ENCODE data around the gene USP5.
"Not testable (repeated sequence)": the region's sequence is repeated elsewhere in the genome, so short reads cannot be mapped to it uniquely, and the experiment has no call there.

Gene USP5

DNA sequence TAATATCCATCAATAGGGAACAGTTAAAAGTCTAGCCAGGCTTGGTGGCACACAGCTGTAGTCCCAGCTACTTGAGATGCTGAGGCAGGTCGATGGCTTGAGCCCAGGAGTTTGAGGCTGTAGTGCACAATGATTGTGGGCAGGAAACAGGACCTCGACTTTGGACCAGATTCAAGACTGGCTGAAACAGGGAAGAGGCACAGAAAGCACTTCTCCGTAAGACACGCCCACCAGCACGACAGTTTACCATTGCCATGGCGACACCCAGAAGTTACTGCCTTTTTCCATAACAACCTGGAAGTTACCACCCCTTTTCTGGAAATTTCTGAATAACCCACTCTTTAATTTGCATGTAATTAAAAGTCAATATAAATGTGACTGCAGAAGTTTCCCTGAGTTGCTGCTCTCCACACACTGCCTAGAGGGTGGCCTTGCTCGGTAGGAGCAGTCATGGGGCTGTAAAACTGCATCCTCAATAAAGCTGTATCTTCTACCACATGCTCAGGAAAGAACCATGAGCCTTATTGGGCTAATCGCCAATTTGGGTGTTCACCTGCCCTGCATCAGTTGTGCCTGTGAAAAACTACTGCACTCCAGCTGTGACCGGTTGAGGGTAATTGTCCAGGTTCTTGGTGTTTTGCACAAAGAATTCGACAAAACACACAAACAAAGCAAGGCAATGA, 48.0 kb downstream of the USP5 start:
- ChIA-PET POLR2A (ENCODE audit: low non-redundant PET) (no interaction called here), CTCF (interaction anchor here (0.7 to 1.5 kb wide), 2 partner anchors 11 to 28 kb away, joined by 3 read pairs; partner anchors contain the start of gene SPSB2)
- H3K27ac ChIP-seq = no peak overlapping the region
- TF ChIP-seq CTCF (conservative IDR thresholded peaks at IDR 0.05; ENCODE audit: low read depth) = no peak
- DNase-seq (ENCODE audit: low spot score) = no peak

- TF ChIP-seq CTCF (conservative IDR thresholded peaks at IDR 0.05; ENCODE audit: low read depth) = no peak
- H3K27ac ChIP-seq = no peak overlapping the region
- ChIA-PET POLR2A (ENCODE audit: low non-redundant PET) (no interaction called here), CTCF (interaction anchor here (0.5 kb wide), 1 partner anchor 23 kb away, joined by 3 read pairs; no protein-coding TSS in a partner anchor)
- DNase-seq (ENCODE audit: low spot score) = no peak
Measured at GRCh38 chr12:6902448-6902847, 50.5 kb downstream of the USP5 start.

DNA sequence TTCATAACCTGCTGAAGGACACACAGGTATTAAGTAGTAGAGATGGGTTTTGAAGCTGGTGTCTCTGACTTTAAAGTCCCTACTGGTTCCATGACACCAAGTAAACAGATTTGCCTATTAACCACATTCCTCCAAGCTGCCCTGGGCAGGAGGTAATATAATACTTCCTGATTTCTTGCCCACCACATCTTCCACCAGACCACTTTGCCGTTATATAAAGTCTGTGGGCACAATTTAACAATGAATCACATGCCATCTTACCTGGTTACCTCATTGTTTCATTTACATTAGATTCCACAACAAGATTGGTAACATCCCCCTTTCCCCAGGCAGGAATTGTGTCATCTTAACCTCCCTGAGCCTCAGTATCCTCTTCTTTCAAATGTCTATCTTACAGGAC, 51.8 kb downstream of the USP5 start:
- no peak for DNase-seq (ENCODE audit: low spot score)
- no peak for TF ChIP-seq CTCF (conservative IDR thresholded peaks at IDR 0.05; ENCODE audit: low read depth)
- ChIA-PET CTCF (interaction anchor here (0.8 kb wide), 1 partner anchor 13 kb away, joined by 4 read pairs; no protein-coding TSS in a partner anchor), POLR2A (ENCODE audit: low non-redundant PET) (no interaction called here)
- H3K27ac ChIP-seq = no peak overlapping the region

DNA sequence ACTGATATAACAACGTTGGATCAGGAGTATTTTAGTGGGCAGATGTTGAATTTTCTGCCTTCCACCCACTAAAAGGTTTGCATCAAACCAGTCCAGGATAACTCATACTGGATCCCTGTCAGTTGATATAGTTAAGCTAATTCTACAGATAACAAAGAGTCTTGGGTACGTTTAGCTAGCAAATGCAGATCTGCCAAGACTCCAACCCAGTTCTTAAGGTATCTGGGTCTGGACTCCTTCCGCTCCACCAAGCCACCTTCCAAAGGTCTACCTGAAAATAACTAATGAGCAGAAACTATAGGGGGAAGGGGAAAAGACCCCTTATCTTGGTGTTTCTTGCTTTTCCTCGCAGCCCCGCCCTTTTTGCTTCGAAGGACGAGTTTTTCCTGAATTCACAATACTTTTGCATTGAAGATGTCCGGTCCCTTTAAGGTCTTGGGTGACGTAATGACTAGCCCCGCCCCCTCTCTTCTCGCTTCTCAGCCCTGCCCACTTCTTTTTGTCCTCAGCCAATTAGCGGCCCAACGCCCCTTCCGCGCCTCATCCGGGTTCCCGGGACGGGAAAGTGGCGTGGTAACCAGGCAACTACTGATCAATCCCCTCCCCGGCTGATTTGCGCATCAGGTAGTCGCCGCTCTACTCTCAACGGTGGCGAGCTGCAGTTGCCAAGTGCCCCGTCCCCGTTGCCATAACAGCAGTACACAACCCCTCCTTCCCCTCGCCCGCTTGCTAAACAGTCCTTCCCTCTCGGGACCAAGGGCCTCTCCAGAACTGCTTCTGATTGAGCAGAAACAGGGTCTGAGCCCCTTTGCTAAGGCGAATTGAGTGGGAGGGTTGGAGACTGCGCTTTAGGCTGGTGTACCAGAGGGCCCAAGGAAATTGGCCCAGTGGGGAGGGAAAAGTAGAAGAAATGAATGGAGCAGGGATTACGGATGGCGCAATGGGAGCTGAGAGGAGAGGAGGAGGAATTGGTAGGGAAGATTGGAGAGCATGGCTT, 52.6 kb downstream of the USP5 start, which contains the start of gene LRRC23:
Gene LRRC23 (plus strand): TSS at position 543 of the 997 bp plus-strand sequence. CDS start 812 bp downstream, outside the sequence.
- ChIA-PET POLR2A (ENCODE audit: low non-redundant PET) (interaction anchor here (0.6 to 0.7 kb wide), 3 partner anchors 9 to 21 kb away, joined by 3 to 4 read pairs (median 4); partner anchors contain the start of gene ENO2), CTCF (interaction anchor here (0.7 to 1.3 kb wide), 5 partner anchors 13 to 37 kb away, joined by 3 to 9 read pairs (median 5); partner anchors contain the start of gene SPSB2)
- no peak for TF ChIP-seq CTCF (conservative IDR thresholded peaks at IDR 0.05; ENCODE audit: low read depth)
- peak; percentile 96 for DNase-seq (ENCODE audit: low spot score)
- peak within 1 kb of the TSS; percentile 57 for H3K27ac ChIP-seq

- TF ChIP-seq CTCF (conservative IDR thresholded peaks at IDR 0.05; ENCODE audit: low read depth) = no peak
- ChIA-PET CTCF (interaction anchor here (0.9 to 1.4 kb wide), 3 partner anchors 14 to 34 kb away, joined by 4 to 9 read pairs (median 8); no protein-coding TSS in a partner anchor), POLR2A (ENCODE audit: low non-redundant PET) (interaction anchor here (0.5 to 0.7 kb wide), 3 partner anchors 9 to 333 kb away, joined by 3 to 4 read pairs (median 3); partner anchors contain the start of gene ENO2)
- DNase-seq (ENCODE audit: low spot score) = no peak
- H3K27ac ChIP-seq = peak overlapping the region; percentile 57
Measured at GRCh38 chr12:6905414-6906040, 53.6 kb downstream of the USP5 start.

DNA sequence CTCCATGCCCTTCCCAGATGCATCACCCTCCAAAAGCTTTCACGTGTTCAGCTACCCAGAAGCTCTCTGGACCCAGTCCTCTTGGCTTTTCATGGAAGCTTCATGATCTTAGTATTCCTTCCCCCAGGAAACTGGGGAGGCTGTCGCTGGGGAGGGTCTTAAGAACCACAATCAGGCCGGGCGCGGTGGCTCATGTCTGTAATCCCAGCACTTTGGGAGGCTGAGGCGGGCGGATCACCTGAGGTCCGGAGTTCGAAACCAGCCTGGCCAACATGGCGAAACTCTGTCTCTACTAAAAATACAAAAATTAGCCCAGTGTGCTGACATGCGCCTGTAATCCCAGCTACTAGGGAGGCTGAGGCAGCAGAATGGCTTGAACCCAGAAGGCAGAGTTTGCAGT, 56.2 kb downstream of the USP5 start:
- DNase-seq (ENCODE audit: low spot score); H3K27ac ChIP-seq: not testable (repeated sequence)
- ChIA-PET CTCF (interaction anchor here (0.6 to 1.5 kb wide), 6 partner anchors 10 to 223 kb away, joined by 3 to 5 read pairs (median 4); partner anchors contain the start of gene SPSB2), POLR2A (ENCODE audit: low non-redundant PET) (interaction anchor here (0.9 kb wide), 1 partner anchor 17 kb away, joined by 3 read pairs; no protein-coding TSS in a partner anchor)
